Measurements from ENCODE around the gene TFAP2D. TPM values are rescaled to one million over a fixed set of nuclear protein-coding genes. Genes with fewer than 3 reads are reported as not detected.

TFAP2D gene
- total RNA-seq, 1 donor from 2014 or later, result not detected

DNA sequence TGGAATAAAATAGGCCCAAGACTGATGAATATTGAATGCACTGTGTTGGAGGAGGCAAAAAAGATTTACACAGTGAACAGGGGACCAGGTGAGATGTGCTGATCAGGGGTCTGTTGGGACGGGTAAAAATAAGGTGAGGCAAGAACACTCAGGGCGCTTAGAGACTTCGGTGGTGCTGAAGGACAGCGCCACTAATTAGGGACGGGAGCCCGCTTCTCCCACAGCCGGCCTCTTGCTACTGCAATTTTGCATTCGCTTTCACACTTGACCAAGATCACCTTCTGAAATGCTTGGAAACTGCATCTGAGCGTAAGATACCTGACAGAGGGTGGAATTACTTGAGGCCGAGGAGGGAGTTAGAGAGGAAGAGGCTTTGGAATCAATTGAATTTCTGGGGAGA is 7.3 kb downstream of the TFAP2D start:
- no peaks in the 10 kb centered on the region for H3K9me3 Mint-ChIP-seq (ENCODE audit: low read depth)
- no peak overlapping the region for H3K4me3 Mint-ChIP-seq (ENCODE audit: low read depth)
- peak; percentile 41 for DNase-seq (ENCODE audit: low spot score, unreplicated experiment)
- no peaks in the 10 kb centered on the region for H3K36me3 Mint-ChIP-seq (ENCODE audit: insufficient read depth)
- no peak overlapping the region for H3K27ac Mint-ChIP-seq
- H3K4me1 Mint-ChIP-seq (ENCODE audit: low read depth), result peaks cover 3% of the 10 kb centered on the region
- H3K27me3 Mint-ChIP-seq, result peaks cover 100% of the 10 kb centered on the region
- TF ChIP-seq, protein P1, sequence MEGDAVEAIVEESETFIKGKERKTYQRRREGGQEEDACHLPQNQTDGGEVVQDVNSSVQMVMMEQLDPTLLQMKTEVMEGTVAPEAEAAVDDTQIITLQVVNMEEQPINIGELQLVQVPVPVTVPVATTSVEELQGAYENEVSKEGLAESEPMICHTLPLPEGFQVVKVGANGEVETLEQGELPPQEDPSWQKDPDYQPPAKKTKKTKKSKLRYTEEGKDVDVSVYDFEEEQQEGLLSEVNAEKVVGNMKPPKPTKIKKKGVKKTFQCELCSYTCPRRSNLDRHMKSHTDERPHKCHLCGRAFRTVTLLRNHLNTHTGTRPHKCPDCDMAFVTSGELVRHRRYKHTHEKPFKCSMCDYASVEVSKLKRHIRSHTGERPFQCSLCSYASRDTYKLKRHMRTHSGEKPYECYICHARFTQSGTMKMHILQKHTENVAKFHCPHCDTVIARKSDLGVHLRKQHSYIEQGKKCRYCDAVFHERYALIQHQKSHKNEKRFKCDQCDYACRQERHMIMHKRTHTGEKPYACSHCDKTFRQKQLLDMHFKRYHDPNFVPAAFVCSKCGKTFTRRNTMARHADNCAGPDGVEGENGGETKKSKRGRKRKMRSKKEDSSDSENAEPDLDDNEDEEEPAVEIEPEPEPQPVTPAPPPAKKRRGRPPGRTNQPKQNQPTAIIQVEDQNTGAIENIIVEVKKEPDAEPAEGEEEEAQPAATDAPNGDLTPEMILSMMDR (IDR thresholded peaks at IDR 0.05; ENCODE audit: unreplicated experiment), result no peak

DNA sequence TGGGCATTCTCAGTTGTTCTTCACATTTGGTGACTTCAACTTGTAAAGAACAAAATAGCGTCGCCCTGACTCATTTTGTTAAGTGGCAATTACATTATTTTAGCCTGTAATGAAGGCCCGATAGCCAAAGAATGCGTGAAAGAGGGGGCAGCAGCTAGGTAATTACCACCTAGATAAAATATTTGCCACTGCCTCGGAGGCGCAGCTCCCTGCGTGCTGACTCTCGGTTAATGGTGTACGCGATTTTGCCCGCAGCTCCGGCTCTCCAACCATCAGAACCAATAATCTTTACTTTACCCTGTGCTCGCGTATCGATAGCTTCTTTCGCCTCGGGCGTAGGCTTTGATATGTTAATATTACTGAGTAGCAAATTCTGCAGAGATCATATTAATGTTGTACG is 8.7 kb downstream of the TFAP2D start:
- TF ChIP-seq, protein P1 (IDR thresholded peaks at IDR 0.05; ENCODE audit: unreplicated experiment), result no peak
- Mint-ChIP-seq H3K4me1 (ENCODE audit: low read depth) (peaks cover 3% of the 10 kb centered on the region), H3K9me3 (ENCODE audit: low read depth) (no peaks in the 10 kb centered on the region), H3K36me3 (ENCODE audit: insufficient read depth) (no peaks in the 10 kb centered on the region), H3K27me3 (peaks cover 100% of the 10 kb centered on the region), H3K4me3 (ENCODE audit: low read depth) (no peak overlapping the region), H3K27ac (no peak overlapping the region)
- no peak for DNase-seq (ENCODE audit: low spot score, unreplicated experiment)

DNA sequence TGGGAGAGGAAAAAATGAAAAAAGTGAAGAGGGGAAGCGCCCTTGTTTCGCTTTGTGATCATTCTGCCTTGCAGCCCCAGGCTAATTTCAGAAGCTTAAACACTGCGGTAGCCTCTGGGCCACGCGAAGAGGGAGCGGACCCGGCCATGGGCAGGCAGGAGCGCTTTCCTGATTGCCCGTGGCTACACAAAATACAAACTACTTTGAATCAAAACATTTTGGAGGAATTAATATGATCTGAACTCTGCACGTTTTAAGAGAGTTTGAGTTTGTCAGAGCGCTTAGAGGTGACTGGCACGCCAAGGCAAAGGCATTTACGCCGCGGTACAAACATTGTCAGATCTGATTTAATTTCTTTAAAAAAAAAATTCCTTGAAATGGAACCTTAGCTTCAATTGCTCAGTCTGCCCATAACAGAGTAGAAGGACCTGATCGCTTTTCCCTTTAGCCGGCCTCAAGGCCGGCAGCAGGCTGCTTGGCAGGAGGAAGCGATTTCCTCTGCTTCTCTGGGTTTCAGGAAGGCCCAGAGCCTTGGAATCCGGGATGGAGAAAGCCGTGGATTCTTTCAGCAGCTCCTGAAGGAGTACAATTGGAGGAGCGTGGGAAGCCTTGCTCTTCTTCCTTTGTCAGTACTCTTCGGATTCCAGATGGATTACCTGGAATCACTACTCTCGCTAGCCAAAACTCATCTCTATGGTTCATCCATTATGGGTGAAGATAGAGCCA is 9.7 kb downstream of the TFAP2D start:
- Mint-ChIP-seq H3K4me1 (ENCODE audit: low read depth) (peaks cover 3% of the 10 kb centered on the region), H3K36me3 (ENCODE audit: insufficient read depth) (no peaks in the 10 kb centered on the region), H3K4me3 (ENCODE audit: low read depth) (no peak overlapping the region), H3K9me3 (ENCODE audit: low read depth) (no peaks in the 10 kb centered on the region), H3K27ac (no peak overlapping the region), H3K27me3 (peaks cover 100% of the 10 kb centered on the region)
- TF ChIP-seq, protein P1 (IDR thresholded peaks at IDR 0.05; ENCODE audit: unreplicated experiment), result no peak
- no peak for DNase-seq (ENCODE audit: low spot score, unreplicated experiment)

DNA sequence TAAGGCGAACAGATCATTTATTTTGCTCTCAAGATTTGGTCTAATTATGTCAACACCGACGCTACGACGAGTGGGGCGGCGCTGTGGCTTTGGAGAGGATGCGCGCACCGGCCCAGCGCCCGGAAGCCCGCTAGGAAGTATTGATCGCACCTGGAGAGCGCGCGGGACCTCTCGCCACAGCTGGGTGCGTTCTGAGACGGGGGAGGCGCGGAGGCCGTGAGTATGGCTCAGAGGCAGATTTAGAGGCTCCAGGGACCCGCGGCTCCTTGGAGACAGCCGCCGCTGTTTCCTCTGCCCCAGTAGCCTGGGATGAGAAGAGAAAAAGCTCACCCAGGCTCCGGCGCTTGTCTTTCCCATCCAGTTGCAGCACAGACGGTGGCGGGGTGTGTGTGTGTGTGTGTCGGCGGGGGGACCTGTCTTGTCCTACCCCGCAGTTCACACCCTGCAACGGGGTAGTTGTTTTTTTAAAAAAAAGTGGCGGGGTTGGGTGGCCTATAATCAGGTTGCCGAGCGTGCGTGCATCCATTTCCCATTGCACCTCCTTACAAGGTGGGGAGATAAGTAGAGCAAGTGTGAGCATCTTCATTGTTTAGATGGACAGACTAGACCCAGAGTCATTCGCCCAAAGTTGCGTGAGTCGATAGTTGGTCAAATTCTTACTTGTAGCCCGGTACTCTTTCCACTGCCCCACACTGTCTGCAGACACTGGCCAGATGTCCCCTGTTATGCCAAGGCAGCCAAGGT is 11.2 kb downstream of the TFAP2D start:
- DNase-seq (ENCODE audit: low spot score, unreplicated experiment), result no peak
- Mint-ChIP-seq H3K27ac (no peak overlapping the region), H3K9me3 (ENCODE audit: low read depth) (no peaks in the 10 kb centered on the region), H3K36me3 (ENCODE audit: insufficient read depth) (no peaks in the 10 kb centered on the region), H3K4me3 (ENCODE audit: low read depth) (no peak overlapping the region), H3K27me3 (peaks cover 97% of the 10 kb centered on the region), H3K4me1 (ENCODE audit: low read depth) (peaks cover 3% of the 10 kb centered on the region)
- TF ChIP-seq, protein P1 (IDR thresholded peaks at IDR 0.05; ENCODE audit: unreplicated experiment), result no peak

DNA sequence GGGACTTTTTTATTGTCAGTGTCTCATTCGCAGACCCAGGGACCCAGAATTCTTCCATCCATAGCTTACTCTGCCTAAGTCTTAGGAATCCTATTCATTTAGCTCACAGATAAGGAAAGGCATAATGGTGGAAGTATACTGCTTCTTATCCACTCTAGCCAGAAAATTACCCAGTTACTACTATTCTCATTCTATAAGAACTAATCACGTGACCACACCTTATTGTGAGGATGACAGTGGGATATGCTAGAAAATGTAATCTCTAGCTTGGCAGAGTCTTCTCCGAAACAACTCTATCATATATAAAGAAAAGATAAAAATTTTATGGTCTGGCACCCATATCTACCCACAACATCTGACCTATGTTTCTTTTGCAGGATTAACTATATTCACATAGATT is 21.2 kb downstream of the TFAP2D start:
- peaks cover 45% of the 10 kb centered on the region for H3K27me3 Mint-ChIP-seq
- H3K9me3 Mint-ChIP-seq (ENCODE audit: low read depth), result no peaks in the 10 kb centered on the region
- TF ChIP-seq, protein P1 (IDR thresholded peaks at IDR 0.05; ENCODE audit: unreplicated experiment), result no peak
- no peaks in the 10 kb centered on the region for H3K4me1 Mint-ChIP-seq (ENCODE audit: low read depth)
- no peak for DNase-seq (ENCODE audit: low spot score, unreplicated experiment)
- H3K4me3 Mint-ChIP-seq (ENCODE audit: low read depth), result no peak overlapping the region
- no peak overlapping the region for H3K27ac Mint-ChIP-seq
- H3K36me3 Mint-ChIP-seq (ENCODE audit: insufficient read depth), result no peaks in the 10 kb centered on the region
